Measurements from ENCODE around the gene ADAMTS9. TPM values are rescaled to one million over a fixed set of nuclear protein-coding genes. Genes with fewer than 3 reads are reported as not detected.

Gene ADAMTS9
- total and polyA plus RNA-seq, 10 of the 15 experiments (the other 5 are each of a cell fraction or from before 2014, with no cell fraction given) = 0.08 TPM; not detected in 9

- intact Hi-C loops (cut with micrococcal nuclease; ENCODE audit: unreplicated experiment) = no loop called here
- POLR2A ChIA-PET = no interaction called here
Measured at GRCh38 chr3:64617610-64618009, 70.2 kb downstream of the ADAMTS9 start.

GRCh38 chr3:64616953-64617352, 70.8 kb downstream of the ADAMTS9 start:
- ChIA-PET SMC1A (ENCODE audit: uncharacterized antibody, unreplicated experiment) (no interaction called here), POLR2A (no interaction called here)
- BruUV-seq (replicated peaks) = no TSS peak

More at GRCh38 chr3:64617610-64618009, 70.2 kb downstream of the ADAMTS9 start:
- Histone ChIP-seq H3K27ac (ENCODE audit: control insufficient read depth, insufficient read depth) (no peak overlapping the region), H3K9ac (ENCODE audit: control insufficient read depth, insufficient read depth, low read length) (no peak overlapping the region), H3K9me3 (replicated peaks; ENCODE audit: control insufficient read depth, insufficient read depth, low read length) (no peaks in the 10 kb centered on the region), H3K79me2 (ENCODE audit: control insufficient read depth, insufficient read depth, low read length) (no peaks in the 10 kb centered on the region), H3K4me3 (no peak overlapping the region), H2AFZ (ENCODE audit: control insufficient read depth, low read depth, low read length) (no peak overlapping the region), H3K27me3 (replicated peaks in 1 of 2; ENCODE audit: control insufficient read depth in 2 of 2, insufficient read depth in 2 of 2, low read length in 1 of 2) (no peaks in the 10 kb centered on the region), H4K20me1 (ENCODE audit: control insufficient read depth, insufficient read depth) (no peaks in the 10 kb centered on the region), H3K4me2 (ENCODE audit: control insufficient read depth, insufficient read depth) (no peak overlapping the region), H3K36me3 (ENCODE audit: control insufficient read depth in 2 of 2, insufficient read depth in 2 of 2, low read length in 1 of 2) (no peaks in the 10 kb centered on the region), H3K4me1 (ENCODE audit: control insufficient read depth, insufficient read depth, low read length) (no peaks in the 10 kb centered on the region)
- ChIA-PET CTCF (no interaction called here), RAD21 (ENCODE audit: unreplicated experiment) (no interaction called here), SMC1A (ENCODE audit: uncharacterized antibody, unreplicated experiment) (no interaction called here)
- WGBS (ENCODE audit: insufficient coverage, insufficient replicate concordance, low lambda C conversion rate, missing lambda C conversion rate) = 26% methylated on average over 2 of the region's 2 CpGs
- in situ Hi-C loops (cut with MboI) = no loop called here
- DNase-seq (ENCODE audit: low read depth, low spot score) (no peak), ATAC-seq (no peak), FAIRE-seq (no peak)
- no TSS peak for BruUV-seq (replicated peaks)
- no peak for TF ChIP-seq POU2F2 (IDR thresholded peaks at IDR 0.05; ENCODE audit: borderline replicate concordance, low read depth, low read length)
- TF ChIP-seq NR2F1 (conservative IDR thresholded peaks at IDR 0.05) = no peak
- no peak for TF ChIP-seq SMC3 (IDR thresholded peaks at IDR 0.05; ENCODE audit: borderline replicate concordance, low read length)

More at GRCh38 chr3:64616953-64617352, 70.8 kb downstream of the ADAMTS9 start:
- H3K27ac ChIP-seq (ENCODE audit: control insufficient read depth, insufficient read depth) = no peak overlapping the region
- H3K4me2 ChIP-seq (ENCODE audit: control insufficient read depth, insufficient read depth) = no peak overlapping the region
- no peaks in the 10 kb centered on the region for H4K20me1 ChIP-seq (ENCODE audit: control insufficient read depth, insufficient read depth)
- in situ Hi-C loops (cut with MboI) (no loop called here), intact Hi-C loops (cut with micrococcal nuclease; ENCODE audit: unreplicated experiment) (no loop called here)
- H3K36me3 ChIP-seq (ENCODE audit: control insufficient read depth in 2 of 2, insufficient read depth in 2 of 2, low read length in 1 of 2) = no peaks in the 10 kb centered on the region
- WGBS (ENCODE audit: insufficient coverage, insufficient replicate concordance, low lambda C conversion rate, missing lambda C conversion rate) = 3% methylated on average over 2 of the region's 2 CpGs
- no peak overlapping the region for H3K9ac ChIP-seq (ENCODE audit: control insufficient read depth, insufficient read depth, low read length)
- ChIA-PET CTCF (no interaction called here), RAD21 (ENCODE audit: unreplicated experiment) (no interaction called here)
- DNase-seq (ENCODE audit: low read depth, low spot score) (no peak), FAIRE-seq (no peak), ATAC-seq (no peak)
- no peaks in the 10 kb centered on the region for H3K27me3 ChIP-seq (replicated peaks in 1 of 2; ENCODE audit: control insufficient read depth in 2 of 2, insufficient read depth in 2 of 2, low read length in 1 of 2)
- TF ChIP-seq ZNF622 (IDR thresholded peaks at IDR 0.05) = no peak
- TF ChIP-seq E2F8 (IDR thresholded peaks at IDR 0.05; ENCODE audit: low read depth, partially characterized antibody) = no peak
- TF ChIP-seq USF2 (IDR thresholded peaks at IDR 0.05; ENCODE audit: borderline replicate concordance, low read depth, low read length) = no peak
- TF ChIP-seq GATAD2B (conservative IDR thresholded peaks at IDR 0.05; ENCODE audit: low read depth) = no peak
- no peak for TF ChIP-seq CHD1 (IDR thresholded peaks at IDR 0.05; ENCODE audit: low read depth, low read length)
- no peaks in the 10 kb centered on the region for H3K9me3 ChIP-seq (replicated peaks; ENCODE audit: control insufficient read depth, insufficient read depth, low read length)
- H3K79me2 ChIP-seq (ENCODE audit: control insufficient read depth, insufficient read depth, low read length) = no peaks in the 10 kb centered on the region
- no peaks in the 10 kb centered on the region for H3K4me1 ChIP-seq (ENCODE audit: control insufficient read depth, insufficient read depth, low read length)
- H3K4me3 ChIP-seq = no peak overlapping the region
- H2AFZ ChIP-seq (ENCODE audit: control insufficient read depth, low read depth, low read length) = no peak overlapping the region
